ENCODE measurements around the gene TMEM132D.
"Not testable (repeated sequence)": the region's sequence is repeated elsewhere in the genome, so short reads cannot be mapped to it uniquely, and the experiment has no call there.

The TMEM132D gene

GRCh38 chr12:129903956-129904829 lies at the start of gene TMEM132D:
TMEM132D (minus strand) TSS chr12:129904025.
- peak; percentile 73 for DNase-seq

GRCh38 chr12:129949651-129950050 lies 45.8 kb upstream of the TMEM132D start:
- no peak for DNase-seq

GRCh38 chr12:129941618-129942017 lies 37.8 kb upstream of the TMEM132D start:
- DNase-seq: no peak

- no peak for DNase-seq
Measured at GRCh38 chr12:129938089-129938488, 34.3 kb upstream of the TMEM132D start.

- no peak for DNase-seq
Measured at GRCh38 chr12:129937426-129937825, 33.6 kb upstream of the TMEM132D start.

- DNase-seq: no peak
Measured at GRCh38 chr12:129928643-129929042, 24.8 kb upstream of the TMEM132D start.

GRCh38 chr12:129927316-129927900 lies 23.6 kb upstream of the TMEM132D start:
- no peak for DNase-seq

- peak; percentile 86 for DNase-seq
Measured at GRCh38 chr12:129911428-129912049, 7.7 kb upstream of the TMEM132D start.

- peak; percentile 65 for DNase-seq
Measured at GRCh38 chr12:129909051-129910020, 5.5 kb upstream of the TMEM132D start.

GRCh38 chr12:129903092-129903945 lies 506 bp downstream of the TMEM132D start:
- DNase-seq: peak; percentile 87

GRCh38 chr12:129902371-129903091 lies 1.3 kb downstream of the TMEM132D start:
- peak; percentile 55 for DNase-seq

- no peak for DNase-seq
Measured at GRCh38 chr12:129901254-129901653, 2.6 kb downstream of the TMEM132D start.

- DNase-seq: no peak
Measured at GRCh38 chr12:129900306-129900705, 3.5 kb downstream of the TMEM132D start.

- DNase-seq: not testable (repeated sequence)
Measured at GRCh38 chr12:129899045-129899444, 4.8 kb downstream of the TMEM132D start.

GRCh38 chr12:129893691-129894090 lies 10.1 kb downstream of the TMEM132D start:
- DNase-seq: no peak

GRCh38 chr12:129887101-129887500 lies 16.7 kb downstream of the TMEM132D start:
- DNase-seq: no peak

GRCh38 chr12:129886541-129886940 lies 17.3 kb downstream of the TMEM132D start:
- no peak for DNase-seq

- DNase-seq: no peak
Measured at GRCh38 chr12:129885287-129885686, 18.5 kb downstream of the TMEM132D start.

GRCh38 chr12:129877411-129877810 lies 26.4 kb downstream of the TMEM132D start:
- DNase-seq: peak; percentile 53

- no peak for DNase-seq
Measured at GRCh38 chr12:129873833-129874208, 30.0 kb downstream of the TMEM132D start.
